ENCODE data around the gene VOPP1. TPM values are rescaled to one million over a fixed set of nuclear protein-coding genes. Genes with fewer than 3 reads are reported as not detected.
"Not testable (repeated sequence)": the region's sequence is repeated elsewhere in the genome, so short reads cannot be mapped to it uniquely, and the experiment has no call there.

The VOPP1 gene
- total RNA-seq, 2 donors from 2014 or later, result 47.4 to 56.7 TPM

GRCh38 chr7:55588379-55588699, 16.0 kb upstream of the VOPP1 start:
- intact Hi-C loops (cut with DNase I), result no loop called here
- no peak for DNase-seq (ENCODE audit: low spot score)

- intact Hi-C loops (cut with DNase I), result no loop called here
- DNase-seq (ENCODE audit: low spot score), result no peak
Measured at GRCh38 chr7:55587687-55588378, 15.5 kb upstream of the VOPP1 start.

GRCh38 chr7:55582656-55583055, 10.4 kb upstream of the VOPP1 start:
- intact Hi-C loops (cut with DNase I); DNase-seq (ENCODE audit: low spot score): not testable (repeated sequence)

- intact Hi-C loops (cut with DNase I), result no loop called here
- no peak for DNase-seq (ENCODE audit: low spot score)
Measured at GRCh38 chr7:55576753-55577152, 4.5 kb upstream of the VOPP1 start.

DNA sequence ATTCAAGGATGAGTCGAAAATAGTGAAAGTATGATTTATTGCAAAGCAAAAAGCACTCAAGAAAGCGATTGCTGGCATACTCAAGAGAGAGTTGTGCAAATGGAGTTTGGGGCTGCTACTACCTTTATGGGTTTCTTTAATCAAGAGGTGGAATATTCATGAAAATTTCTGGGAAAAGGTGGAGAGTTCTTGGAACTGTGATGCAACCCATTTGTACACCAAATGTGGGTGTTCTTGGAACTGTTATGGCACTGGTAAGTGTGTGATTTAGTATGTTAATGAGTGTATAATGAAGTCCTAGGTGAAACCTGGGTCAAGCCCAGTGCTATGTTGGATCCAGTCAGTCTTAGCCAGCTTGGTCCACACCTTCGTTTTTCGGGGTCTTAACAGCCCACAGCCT, 3.4 kb upstream of the VOPP1 start:
- intact Hi-C loops (cut with DNase I), result no loop called here

GRCh38 chr7:55575098-55575497, 2.8 kb upstream of the VOPP1 start:
- intact Hi-C loops (cut with DNase I), result no loop called here
- DNase-seq (ENCODE audit: low spot score), result no peak

More for the DNA sequence above, 3.4 kb upstream of the VOPP1 start:
- no peak for DNase-seq (ENCODE audit: low spot score)

DNA sequence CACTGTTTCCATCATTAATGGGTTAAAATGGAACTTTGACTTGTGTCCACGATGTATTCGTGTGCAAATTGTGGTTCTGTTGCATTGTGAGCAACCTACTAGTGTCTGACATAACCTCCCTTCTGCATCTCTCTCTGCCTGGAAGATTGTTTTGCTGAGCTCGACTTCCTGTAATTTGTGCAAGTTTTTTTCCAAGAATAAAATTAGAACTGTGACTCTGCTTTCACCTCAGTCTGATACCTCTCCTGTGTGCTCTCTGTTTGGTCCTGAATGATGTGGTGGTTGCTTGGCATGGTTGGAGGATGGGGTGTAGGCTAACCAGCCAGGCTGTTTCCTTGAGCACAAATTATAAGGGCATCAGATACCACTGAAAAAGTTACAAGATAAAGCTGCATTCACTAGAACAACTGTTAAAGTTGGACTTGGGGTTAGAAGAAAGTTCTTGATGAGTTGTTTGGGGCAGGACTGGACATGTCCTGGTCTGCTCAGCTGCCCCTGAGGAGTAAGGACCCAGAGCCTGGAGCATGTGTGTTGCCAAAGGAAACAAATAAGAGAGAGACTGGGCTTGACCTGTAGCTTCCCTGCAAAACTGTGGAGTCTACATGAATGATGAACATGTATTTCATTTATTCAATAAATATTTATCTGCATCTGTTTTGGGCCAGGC, 1.9 kb upstream of the VOPP1 start:
- DNase-seq (ENCODE audit: low spot score), result no peak
- intact Hi-C loops (cut with DNase I), result no loop called here

DNA sequence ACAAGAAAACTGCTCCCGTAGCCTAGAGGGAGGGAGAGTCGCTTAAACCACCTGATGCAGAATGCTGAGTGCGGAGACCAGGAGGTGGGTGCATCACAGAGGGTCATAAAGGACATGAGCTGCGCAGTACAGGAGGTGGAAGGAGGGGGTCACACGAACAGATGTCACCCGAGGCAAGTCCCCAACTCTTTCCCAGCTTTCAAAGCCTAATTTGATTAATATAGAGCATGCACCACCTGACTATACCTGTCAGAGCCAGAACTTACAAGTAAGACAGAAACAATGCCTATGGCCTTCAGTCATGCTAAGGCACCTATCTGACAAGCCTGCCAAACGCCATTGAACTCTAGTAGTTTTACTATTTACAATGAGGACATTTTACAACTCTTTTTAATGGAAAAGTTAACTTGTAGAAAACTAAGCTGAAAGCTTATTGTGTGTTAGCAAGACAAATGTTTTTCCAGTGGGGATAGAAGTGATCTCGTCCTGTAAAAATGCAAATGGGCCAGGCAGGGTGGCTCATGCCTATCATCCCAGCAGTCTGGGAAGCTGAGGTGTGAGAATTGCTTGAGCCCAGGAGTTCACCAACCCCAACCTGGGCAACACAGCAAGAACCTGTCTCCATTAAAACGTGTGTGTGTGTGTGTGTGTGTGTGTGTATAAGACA, 1.1 kb upstream of the VOPP1 start:
- DNase-seq (ENCODE audit: low spot score), result no peak
- intact Hi-C loops (cut with DNase I), result no loop called here

DNA sequence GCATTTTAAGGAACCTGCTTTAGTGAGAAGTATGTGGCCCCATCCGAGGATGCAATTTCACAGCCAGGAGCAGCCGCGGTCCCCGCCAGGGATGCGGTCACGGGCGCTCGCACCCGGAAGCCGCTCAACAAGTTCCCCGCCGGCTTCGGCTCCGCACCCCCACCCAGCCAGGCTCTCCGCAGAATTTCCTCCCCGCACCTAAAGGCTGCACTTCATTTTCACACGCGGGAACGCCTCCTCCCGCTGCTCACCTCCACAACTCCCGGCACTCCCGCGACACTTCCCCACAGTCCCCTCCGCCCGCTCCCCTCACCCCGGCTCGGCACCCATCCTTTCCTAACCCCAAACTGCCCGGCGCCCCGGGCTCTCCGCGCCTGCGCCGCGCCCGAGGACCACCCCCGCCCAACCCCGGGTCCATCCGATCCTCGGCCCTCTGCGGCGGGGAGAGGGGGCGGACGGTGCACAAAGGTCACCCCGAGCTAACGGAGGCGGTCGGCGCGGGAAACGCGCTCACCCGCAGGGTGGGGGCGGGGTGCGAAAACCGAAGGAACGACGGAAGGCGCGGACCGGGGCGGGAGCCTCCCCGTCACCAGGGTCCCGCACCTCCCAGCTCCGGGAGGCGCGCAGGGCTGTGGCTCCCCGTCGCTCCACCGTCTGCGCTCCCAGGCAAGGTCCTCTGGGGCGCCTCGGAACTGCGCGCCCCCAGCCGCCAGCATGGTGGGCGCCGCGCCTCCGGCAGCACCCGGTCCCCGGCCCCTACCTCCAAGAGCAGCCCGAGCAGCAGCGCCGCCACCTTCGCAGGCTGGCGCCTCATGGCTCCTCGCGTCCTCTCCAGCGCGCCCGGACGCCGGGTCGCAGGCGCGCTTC, 558 bp downstream of the VOPP1 start:
- intact Hi-C loops (cut with DNase I), result no loop called here

DNA sequence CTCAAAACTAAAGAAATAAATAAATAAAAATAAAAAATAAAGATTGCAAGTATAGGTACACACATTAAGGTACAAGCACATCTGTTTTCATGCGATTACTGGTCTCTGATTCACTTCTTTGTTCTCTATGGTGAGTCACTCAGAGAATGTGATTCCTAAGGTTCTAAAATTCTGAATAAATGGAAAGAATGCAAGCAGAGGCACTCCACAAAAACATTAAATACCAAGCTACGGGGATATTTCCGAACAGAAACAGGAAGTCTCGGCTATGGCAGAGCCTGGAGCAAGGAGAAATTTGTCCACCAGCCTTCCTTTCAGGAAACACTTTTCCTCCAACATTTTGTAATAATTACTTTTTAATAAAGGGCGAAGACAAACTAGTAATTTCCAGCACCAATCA, 1.4 kb downstream of the VOPP1 start:
- no peak for DNase-seq (ENCODE audit: low spot score)
- intact Hi-C loops (cut with DNase I), result no loop called here

More for the DNA sequence above, 558 bp downstream of the VOPP1 start:
- peak; percentile 86 for DNase-seq (ENCODE audit: low spot score)

GRCh38 chr7:55570218-55570873, 2.0 kb downstream of the VOPP1 start:
- no peak for DNase-seq (ENCODE audit: low spot score)
- intact Hi-C loops (cut with DNase I), result no loop called here

GRCh38 chr7:55569797-55570196, 2.5 kb downstream of the VOPP1 start:
- DNase-seq (ENCODE audit: low spot score), result no peak
- intact Hi-C loops (cut with DNase I), result no loop called here

DNA sequence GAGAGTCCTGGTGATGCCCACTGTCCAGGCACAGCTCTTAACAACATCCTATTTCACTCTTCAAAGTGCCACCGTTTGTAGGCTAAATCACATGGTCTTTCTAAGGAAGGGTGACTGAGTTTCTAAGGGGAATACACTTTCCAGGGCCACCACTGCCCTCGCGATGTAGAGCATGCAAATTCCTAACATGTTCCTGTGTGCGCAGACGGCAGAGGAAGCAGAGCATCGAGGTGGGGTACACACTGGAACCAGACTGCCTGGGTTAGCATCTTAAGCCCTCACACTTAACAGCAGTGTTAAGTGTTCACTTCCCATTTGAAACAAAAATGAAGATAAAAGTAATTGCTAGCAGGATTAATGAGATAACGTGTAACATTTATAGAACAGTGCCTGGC, 3.0 kb downstream of the VOPP1 start:
- intact Hi-C loops (cut with DNase I), result no loop called here
- no peak for DNase-seq (ENCODE audit: low spot score)

- intact Hi-C loops (cut with DNase I), result no loop called here
Measured at GRCh38 chr7:55568613-55569268, 3.6 kb downstream of the VOPP1 start.

GRCh38 chr7:55567571-55567970, 4.7 kb downstream of the VOPP1 start:
- intact Hi-C loops (cut with DNase I), result no loop called here
- DNase-seq (ENCODE audit: low spot score), result no peak

More at GRCh38 chr7:55568613-55569268, 3.6 kb downstream of the VOPP1 start:
- DNase-seq (ENCODE audit: low spot score), result no peak

DNA sequence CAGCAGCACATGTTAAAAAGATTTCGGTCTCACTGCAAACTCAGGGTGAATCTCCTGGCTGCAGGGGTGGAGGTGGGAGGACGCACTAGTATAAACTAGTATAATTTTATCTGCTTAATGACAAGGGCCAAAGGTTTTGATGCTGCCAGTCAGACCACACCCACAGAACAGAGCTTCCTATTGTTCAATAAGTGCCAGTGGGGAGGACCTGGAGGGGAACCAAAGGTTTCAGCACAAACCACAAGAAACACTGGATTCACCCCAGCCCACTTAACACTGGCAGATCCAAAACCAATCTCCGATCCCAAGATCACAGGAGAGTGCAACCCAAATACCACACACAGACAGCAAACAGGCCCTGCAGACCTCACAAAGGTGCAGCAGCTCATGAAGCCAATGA, 6.6 kb downstream of the VOPP1 start:
- intact Hi-C loops (cut with DNase I), result no loop called here

DNA sequence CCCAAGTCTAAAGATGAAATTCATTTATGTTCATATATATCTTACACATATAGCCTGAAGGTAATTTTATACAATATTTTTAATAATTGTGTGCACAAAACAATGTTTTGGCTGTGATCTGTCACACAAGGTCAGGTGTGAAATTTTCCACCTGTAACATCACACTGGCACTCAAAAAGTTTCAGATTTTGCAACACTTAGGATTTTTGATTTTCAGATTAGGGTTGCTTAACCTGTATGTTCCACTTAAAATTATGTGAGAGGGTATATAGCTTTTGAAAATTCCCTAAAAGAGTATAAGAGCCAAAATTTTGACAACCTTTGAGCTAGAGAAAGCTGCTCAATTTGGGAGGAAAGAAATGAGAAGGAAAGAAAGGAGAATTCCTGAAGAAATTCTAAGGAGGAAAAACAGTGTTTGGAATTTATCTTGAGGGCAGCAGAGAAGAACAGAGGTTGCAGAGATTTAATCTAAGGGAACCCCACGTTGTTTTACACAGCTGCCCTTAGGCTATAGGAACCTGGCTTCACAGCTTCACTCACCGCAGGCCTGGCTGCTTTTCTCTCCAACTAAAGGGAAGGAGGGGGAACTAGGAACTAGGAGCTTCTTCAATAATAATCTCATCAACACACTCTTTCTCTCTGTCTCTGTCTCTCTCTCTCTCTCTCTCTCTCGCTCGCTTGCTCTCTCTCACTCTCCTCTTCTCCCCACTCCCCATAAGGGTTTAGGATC, 8.5 kb downstream of the VOPP1 start:
- intact Hi-C loops (cut with DNase I), result no loop called here
- no peak for DNase-seq (ENCODE audit: low spot score)

More for the DNA sequence above, 6.6 kb downstream of the VOPP1 start:
- DNase-seq (ENCODE audit: low spot score), result no peak

DNA sequence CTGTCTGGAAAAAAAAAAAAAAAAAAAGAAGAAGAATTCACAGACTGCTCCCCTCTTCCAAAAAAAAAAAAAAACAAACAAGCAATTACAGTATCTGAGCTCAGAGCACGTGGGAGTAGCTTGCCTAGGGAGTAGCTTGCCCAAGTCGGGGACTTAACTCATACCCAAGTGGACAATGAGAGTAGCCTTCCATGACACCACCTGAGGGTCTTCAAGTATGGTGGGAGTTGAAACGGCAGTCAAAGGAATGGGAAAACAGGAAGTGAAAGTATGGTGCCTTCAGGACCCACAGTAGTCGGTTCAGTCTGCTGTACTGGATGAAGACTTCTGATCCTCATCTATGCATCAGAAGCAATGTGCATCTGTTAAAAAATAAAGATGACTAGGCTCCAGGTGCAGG, 10.6 kb downstream of the VOPP1 start:
- no peak for DNase-seq (ENCODE audit: low spot score)
- intact Hi-C loops (cut with DNase I), result no loop called here

Measured in posterior vena cava (tissue), 2 donors.